Panc1 (cell line): ENCODE data around the gene HSPB8. TPM values are rescaled to one million over a fixed set of nuclear protein-coding genes. Genes with fewer than 3 reads are reported as not detected.

Source experiments
- total RNA-seq: library from RNA; stranded (reverse); gene quantifications from one replicate; pipeline ENCODE4 v1.2.1, GENCODE V29; 2021; ENCODE audit not compliant: unreplicated experiment

Gene HSPB8
- total RNA-seq, 1 experiment from 2014 or later, result 2.0 TPM

Other genes with a start within 250 kb of the HSPB8 start
- gene SRRM4, start 197.4 kb upstream of the HSPB8 start, total RNA-seq, result not detected
- not detected for gene CCDC60, start 155.8 kb downstream of the HSPB8 start, total RNA-seq